ENCODE results near the gene NFIA.

NFIA gene

GRCh38 chr1:61368876-61369275 is 286.5 kb downstream of the NFIA start (continued):
- TF ChIP-seq KLF7 (tag by site-specific recombination; IDR thresholded peaks at IDR 0.05; ENCODE audit: borderline replicate concordance) (no peak), PRDM10 (tag by site-specific recombination; IDR thresholded peaks at IDR 0.05) (no peak)

DNA sequence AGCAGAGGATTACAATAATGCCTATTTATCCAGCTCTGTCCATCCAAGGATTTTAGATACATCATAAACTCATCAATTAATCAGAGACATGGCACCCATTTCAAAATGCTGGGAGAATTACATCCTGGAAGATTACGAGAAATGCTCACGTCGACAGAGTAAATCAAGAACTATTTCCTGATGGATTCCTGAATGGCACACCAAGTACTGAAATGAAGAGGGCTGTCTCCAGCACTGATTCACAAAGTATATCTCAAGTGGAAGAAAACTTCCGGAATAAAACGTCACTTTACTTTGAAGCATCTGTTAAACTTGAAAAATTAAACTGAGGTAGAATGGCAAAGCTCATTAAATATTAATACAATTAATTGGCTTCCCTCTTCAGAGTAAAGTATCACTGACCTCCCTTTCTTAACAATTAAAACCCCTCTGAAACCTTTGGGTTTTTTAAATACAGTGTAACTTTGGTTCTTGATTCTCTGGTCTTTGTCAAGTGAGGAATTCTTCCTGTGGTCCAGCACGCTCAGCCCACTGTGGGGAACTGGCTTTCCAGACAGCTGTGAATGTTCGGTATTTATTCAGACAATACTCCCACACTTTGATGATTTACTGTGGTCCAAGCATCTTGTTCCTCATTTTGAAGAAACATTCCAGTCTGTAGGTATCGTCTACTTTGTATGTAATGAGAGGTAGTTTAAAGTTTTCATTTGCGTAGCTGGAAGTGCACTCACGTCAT is 288.0 kb downstream of the NFIA start:
- ChIA-PET CTCF (interaction anchor here (0.7 kb wide), 1 partner anchor 329 kb away, joined by 3 read pairs; no protein-coding TSS in a partner anchor), POLR2A (no interaction called here)
- TF ChIP-seq, protein P1, sequence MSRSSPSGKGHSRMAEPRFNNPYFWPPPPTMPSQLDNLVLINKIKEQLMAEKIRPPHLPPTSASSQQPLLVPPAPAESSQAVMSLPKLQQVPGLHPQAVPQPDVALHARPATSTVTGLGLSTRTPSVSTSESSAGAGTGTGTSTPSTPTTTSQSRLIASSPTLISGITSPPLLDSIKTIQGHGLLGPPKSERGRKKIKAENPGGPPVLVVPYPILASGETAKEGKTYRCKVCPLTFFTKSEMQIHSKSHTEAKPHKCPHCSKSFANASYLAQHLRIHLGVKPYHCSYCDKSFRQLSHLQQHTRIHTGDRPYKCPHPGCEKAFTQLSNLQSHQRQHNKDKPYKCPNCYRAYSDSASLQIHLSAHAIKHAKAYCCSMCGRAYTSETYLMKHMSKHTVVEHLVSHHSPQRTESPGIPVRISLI (tag by site-specific recombination; IDR thresholded peaks at IDR 0.05): no peak
- TF ChIP-seq ZBTB44 (tag by site-specific recombination; IDR thresholded peaks at IDR 0.05) (no peak), ZNF146 (tag by site-specific recombination; IDR thresholded peaks at IDR 0.05) (no peak), ZNF501 (tag by site-specific recombination; IDR thresholded peaks at IDR 0.05) (no peak), ZBTB17 (tag by site-specific recombination; IDR thresholded peaks at IDR 0.05) (no peak)
- TF ChIP-seq, protein P2, sequence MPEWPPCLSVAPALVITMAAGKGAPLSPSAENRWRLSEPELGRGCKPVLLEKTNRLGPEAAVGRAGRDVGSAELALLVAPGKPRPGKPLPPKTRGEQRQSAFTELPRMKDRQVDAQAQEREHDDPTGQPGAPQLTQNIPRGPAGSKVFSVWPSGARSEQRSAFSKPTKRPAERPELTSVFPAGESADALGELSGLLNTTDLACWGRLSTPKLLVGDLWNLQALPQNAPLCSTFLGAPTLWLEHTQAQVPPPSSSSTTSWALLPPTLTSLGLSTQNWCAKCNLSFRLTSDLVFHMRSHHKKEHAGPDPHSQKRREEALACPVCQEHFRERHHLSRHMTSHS (tag by site-specific recombination; IDR thresholded peaks at IDR 0.05): no peak
- H3K4me1 ChIP-seq (ENCODE audit: control insufficient read depth, insufficient read depth, low read length): no peaks in the 10 kb centered on the region
- peaks cover 0 to 4% of the 10 kb centered on the region in 2 experiments; a peak in 1 of 3 replicates for H3K36me3 ChIP-seq (ENCODE audit: control insufficient read depth in 2 of 2, insufficient read depth in 1 of 2, low read length in 2 of 2)
- no peaks in the 10 kb centered on the region for H3K9me3 ChIP-seq (ENCODE audit: control insufficient read depth, insufficient read depth, low read depth, low read length)
- H3K4me3 ChIP-seq (ENCODE audit: low read depth, low read length): no peak overlapping the region
- H3K27ac ChIP-seq (ENCODE audit: extremely low read depth, low read depth, low read length): no peak overlapping the region

DNA sequence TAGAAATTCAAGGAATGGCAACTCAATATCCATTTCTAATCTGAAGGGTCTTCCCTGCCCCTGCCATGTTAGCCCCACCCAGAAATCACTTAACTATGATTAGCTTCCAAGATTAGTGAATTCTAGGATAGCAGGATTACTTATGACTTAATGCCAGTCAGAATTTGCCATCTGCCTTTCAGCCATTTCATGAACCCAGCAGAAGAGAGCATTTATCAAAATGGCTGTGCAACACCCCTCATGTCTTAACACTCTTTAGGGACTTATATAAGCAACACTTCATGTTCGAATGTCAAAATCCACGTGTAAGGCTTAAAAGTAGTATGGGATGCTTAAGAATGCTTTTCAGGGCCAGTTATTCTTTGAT is 288.5 kb downstream of the NFIA start:
- no peaks in the 10 kb centered on the region for H3K9me3 ChIP-seq (ENCODE audit: control insufficient read depth, insufficient read depth, low read depth, low read length)
- ChIA-PET POLR2A (no interaction called here), CTCF (no interaction called here)
- H3K27ac ChIP-seq (ENCODE audit: extremely low read depth, low read depth, low read length): no peak overlapping the region
- H3K36me3 ChIP-seq (ENCODE audit: control insufficient read depth in 2 of 2, insufficient read depth in 1 of 2, low read length in 2 of 2): peaks cover 0 to 4% of the 10 kb centered on the region in 2 experiments; a peak in 1 of 3 replicates
- no peak overlapping the region for H3K4me3 ChIP-seq (ENCODE audit: low read depth, low read length)
- no peaks in the 10 kb centered on the region for H3K4me1 ChIP-seq (ENCODE audit: control insufficient read depth, insufficient read depth, low read length)
- TF ChIP-seq ZNF423 (tag by site-specific recombination; IDR thresholded peaks at IDR 0.05): no peak
- TF ChIP-seq ZNF221 (tag by site-specific recombination; IDR thresholded peaks at IDR 0.05; ENCODE audit: borderline replicate concordance): no peak
- TF ChIP-seq, protein P3, sequence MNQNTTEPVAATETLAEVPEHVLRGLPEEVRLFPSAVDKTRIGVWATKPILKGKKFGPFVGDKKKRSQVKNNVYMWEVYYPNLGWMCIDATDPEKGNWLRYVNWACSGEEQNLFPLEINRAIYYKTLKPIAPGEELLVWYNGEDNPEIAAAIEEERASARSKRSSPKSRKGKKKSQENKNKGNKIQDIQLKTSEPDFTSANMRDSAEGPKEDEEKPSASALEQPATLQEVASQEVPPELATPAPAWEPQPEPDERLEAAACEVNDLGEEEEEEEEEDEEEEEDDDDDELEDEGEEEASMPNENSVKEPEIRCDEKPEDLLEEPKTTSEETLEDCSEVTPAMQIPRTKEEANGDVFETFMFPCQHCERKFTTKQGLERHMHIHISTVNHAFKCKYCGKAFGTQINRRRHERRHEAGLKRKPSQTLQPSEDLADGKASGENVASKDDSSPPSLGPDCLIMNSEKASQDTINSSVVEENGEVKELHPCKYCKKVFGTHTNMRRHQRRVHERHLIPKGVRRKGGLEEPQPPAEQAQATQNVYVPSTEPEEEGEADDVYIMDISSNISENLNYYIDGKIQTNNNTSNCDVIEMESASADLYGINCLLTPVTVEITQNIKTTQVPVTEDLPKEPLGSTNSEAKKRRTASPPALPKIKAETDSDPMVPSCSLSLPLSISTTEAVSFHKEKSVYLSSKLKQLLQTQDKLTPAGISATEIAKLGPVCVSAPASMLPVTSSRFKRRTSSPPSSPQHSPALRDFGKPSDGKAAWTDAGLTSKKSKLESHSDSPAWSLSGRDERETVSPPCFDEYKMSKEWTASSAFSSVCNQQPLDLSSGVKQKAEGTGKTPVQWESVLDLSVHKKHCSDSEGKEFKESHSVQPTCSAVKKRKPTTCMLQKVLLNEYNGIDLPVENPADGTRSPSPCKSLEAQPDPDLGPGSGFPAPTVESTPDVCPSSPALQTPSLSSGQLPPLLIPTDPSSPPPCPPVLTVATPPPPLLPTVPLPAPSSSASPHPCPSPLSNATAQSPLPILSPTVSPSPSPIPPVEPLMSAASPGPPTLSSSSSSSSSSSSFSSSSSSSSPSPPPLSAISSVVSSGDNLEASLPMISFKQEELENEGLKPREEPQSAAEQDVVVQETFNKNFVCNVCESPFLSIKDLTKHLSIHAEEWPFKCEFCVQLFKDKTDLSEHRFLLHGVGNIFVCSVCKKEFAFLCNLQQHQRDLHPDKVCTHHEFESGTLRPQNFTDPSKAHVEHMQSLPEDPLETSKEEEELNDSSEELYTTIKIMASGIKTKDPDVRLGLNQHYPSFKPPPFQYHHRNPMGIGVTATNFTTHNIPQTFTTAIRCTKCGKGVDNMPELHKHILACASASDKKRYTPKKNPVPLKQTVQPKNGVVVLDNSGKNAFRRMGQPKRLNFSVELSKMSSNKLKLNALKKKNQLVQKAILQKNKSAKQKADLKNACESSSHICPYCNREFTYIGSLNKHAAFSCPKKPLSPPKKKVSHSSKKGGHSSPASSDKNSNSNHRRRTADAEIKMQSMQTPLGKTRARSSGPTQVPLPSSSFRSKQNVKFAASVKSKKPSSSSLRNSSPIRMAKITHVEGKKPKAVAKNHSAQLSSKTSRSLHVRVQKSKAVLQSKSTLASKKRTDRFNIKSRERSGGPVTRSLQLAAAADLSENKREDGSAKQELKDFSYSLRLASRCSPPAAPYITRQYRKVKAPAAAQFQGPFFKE (tag by site-specific recombination; IDR thresholded peaks at IDR 0.05; ENCODE audit: borderline replicate concordance): no peak
- TF ChIP-seq ZNF112 (tag by site-specific recombination; IDR thresholded peaks at IDR 0.05): no peak
- no peak for TF ChIP-seq SETDB1 (IDR thresholded peaks at IDR 0.05; ENCODE audit: insufficient read length, low read length)
- TF ChIP-seq ZNF2 (tag by site-specific recombination; IDR thresholded peaks at IDR 0.05): no peak
- no peak for TF ChIP-seq ZNF560 (tag by site-specific recombination; IDR thresholded peaks at IDR 0.05; ENCODE audit: borderline replicate concordance)
- no peak for TF ChIP-seq ZNF670 (tag by site-specific recombination; IDR thresholded peaks at IDR 0.05; ENCODE audit: low read depth)
- no peak for TF ChIP-seq ZNF184 (tag by site-specific recombination; IDR thresholded peaks at IDR 0.05)
- TF ChIP-seq ZNF585B (tag by site-specific recombination; IDR thresholded peaks at IDR 0.05): no peak

All from HEK293 (cell line).